GM21360 (cell line): Measurements from ENCODE around the gene NYNRIN.
"Not testable (repeated sequence)": the region's sequence is repeated elsewhere in the genome, so short reads cannot be mapped to it uniquely, and the experiment has no call there.

Experiments
- ATAC-seq: cut with Tn5 transposase; IDR thresholded peaks from one replicate; pipeline ENCODE4 v1.9.1; 2021; ENCODE audit warnings: mild to moderate bottlenecking, moderate library complexity; ENCODE audit not compliant: unreplicated experiment

Gene NYNRIN

GRCh38 chr14:24369907-24370687 is 28.7 kb upstream of the NYNRIN start:
- no peak for ATAC-seq

GRCh38 chr14:24370748-24371147 is 28.1 kb upstream of the NYNRIN start:
- ATAC-seq: no peak

- ATAC-seq: not testable (repeated sequence)
These were observed 27.2 kb upstream of the NYNRIN start for GRCh38 chr14:24371605-24372004.

- no peak for ATAC-seq
These were observed 25.9 kb upstream of the NYNRIN start for GRCh38 chr14:24372701-24373416.

- no peak for ATAC-seq
These were observed 22.2 kb upstream of the NYNRIN start for GRCh38 chr14:24376448-24377070.

- ATAC-seq: no peak
These were observed 21.7 kb upstream of the NYNRIN start for GRCh38 chr14:24377126-24377525.

GRCh38 chr14:24377657-24378056 is 21.1 kb upstream of the NYNRIN start:
- ATAC-seq: no peak

GRCh38 chr14:24378327-24378726 is 20.5 kb upstream of the NYNRIN start:
- ATAC-seq: no peak

- no peak for ATAC-seq
These were observed 19.6 kb upstream of the NYNRIN start for GRCh38 chr14:24378981-24379906.

GRCh38 chr14:24379907-24380730 is 18.7 kb upstream of the NYNRIN start:
- ATAC-seq: no peak

- ATAC-seq: no peak
These were observed 17.3 kb upstream of the NYNRIN start for GRCh38 chr14:24381363-24382063.

GRCh38 chr14:24382064-24382371 is 16.8 kb upstream of the NYNRIN start:
- no peak for ATAC-seq

- no peak for ATAC-seq
These were observed 14.6 kb upstream of the NYNRIN start for GRCh38 chr14:24384169-24384568.

GRCh38 chr14:24385524-24385923 is 13.3 kb upstream of the NYNRIN start:
- no peak for ATAC-seq

GRCh38 chr14:24387009-24387345 is 11.8 kb upstream of the NYNRIN start:
- no peak for ATAC-seq

GRCh38 chr14:24387579-24387978 is 11.2 kb upstream of the NYNRIN start:
- ATAC-seq: not testable (repeated sequence)

- no peak for ATAC-seq
These were observed 10.2 kb upstream of the NYNRIN start for GRCh38 chr14:24388474-24389179.

GRCh38 chr14:24389226-24389848 is 9.5 kb upstream of the NYNRIN start:
- ATAC-seq: no peak
